GM18867 (cell line): ENCODE data around the gene CCDC102A.

ENCODE experiments used
- ATAC-seq: cut with Tn5 transposase; IDR thresholded peaks from one replicate; pipeline ENCODE4 v1.9.1; 2021; ENCODE audit warnings: mild to moderate bottlenecking, moderate library complexity; ENCODE audit not compliant: unreplicated experiment

Gene CCDC102A

DNA sequence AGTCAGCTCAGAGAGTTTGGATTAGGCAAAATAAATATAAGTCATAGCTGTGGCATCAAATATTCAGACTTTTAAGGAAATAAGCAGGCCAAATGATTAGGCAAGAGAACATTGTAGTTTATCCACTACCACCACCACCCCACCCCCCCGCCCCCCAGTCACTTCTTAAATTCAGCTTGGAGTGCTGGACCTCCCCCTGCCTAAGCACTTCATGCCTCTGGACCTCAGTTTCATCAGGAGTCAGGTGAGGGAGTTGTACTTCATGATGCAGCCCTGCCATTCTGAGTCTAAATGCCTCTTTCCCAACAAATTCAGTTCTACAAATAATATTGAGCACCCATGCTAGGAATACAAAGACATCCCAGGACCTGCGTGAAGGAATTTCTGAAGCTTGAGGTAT is 71.8 kb downstream of the CCDC102A start:
- no peak for ATAC-seq

DNA sequence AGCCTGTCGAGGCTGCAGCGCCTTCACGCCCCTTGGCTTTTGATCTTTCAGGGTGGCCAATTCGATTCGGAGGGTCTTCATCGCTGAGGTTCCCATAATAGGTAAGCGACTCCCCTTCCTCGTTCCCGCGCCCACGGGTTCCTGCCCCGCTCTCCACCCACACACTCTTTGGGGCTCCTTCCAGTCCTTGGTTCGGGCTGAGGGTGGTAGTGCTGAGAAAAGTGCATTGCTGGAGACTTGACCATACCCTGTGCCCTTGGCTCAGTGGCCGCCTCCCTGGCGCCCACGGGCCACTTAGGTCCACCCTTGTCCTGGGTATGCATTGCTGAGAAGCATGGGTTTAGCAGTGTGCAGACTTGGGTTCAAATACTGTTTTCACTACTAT is 73.4 kb downstream of the CCDC102A start:
- ATAC-seq = no peak

DNA sequence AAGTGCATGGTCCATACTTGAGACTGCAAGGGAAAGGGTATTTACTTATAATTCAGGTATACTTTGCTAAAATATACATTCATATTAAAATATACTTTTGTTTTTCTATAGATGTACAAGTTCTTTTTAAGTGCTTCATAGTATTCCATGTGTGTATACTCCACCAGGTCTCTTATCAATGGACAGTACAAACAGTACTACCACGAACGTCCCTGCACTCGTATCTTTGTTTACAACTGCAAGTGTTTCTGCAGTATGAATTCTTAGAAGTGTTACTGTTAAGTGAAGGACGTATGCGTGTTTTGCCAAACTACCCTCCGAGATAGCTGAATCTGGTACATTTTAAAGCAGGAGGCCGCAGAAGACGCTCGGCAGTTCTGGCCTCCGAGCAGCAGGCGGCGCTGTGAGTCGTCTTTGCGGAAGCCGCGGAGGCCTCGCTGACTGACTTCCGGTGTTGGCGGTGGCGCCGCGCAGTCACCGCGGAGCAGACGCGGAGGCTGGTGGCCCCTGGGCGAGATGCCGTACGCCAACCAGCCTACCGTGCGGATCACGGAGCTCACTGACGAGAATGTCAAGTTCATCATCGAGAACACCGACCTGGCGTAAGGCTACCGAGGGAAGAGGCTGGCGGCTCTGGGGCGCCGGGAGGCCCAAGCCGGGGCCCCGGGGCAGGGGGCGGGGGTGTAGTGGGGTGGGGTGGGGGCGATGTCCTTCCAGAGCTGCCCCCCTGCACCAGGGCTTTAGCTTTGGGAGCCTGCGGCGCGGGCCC is 74.0 kb downstream of the CCDC102A start, which contains the start of gene POLR2C:
Gene POLR2C (plus strand): TSS at position 471 of the 769 bp plus-strand sequence. CDS start 46 bp downstream, at position 517.
- ATAC-seq = peak; percentile 94
